CMK (cell line): ENCODE measurements around the gene DAPK2.

Source experiments
- DNase-seq: peaks from one replicate; pipeline ENCODE4 v3.0.0-alpha.2; 2010; ENCODE audit warnings: low read depth

The DAPK2 gene

DNA sequence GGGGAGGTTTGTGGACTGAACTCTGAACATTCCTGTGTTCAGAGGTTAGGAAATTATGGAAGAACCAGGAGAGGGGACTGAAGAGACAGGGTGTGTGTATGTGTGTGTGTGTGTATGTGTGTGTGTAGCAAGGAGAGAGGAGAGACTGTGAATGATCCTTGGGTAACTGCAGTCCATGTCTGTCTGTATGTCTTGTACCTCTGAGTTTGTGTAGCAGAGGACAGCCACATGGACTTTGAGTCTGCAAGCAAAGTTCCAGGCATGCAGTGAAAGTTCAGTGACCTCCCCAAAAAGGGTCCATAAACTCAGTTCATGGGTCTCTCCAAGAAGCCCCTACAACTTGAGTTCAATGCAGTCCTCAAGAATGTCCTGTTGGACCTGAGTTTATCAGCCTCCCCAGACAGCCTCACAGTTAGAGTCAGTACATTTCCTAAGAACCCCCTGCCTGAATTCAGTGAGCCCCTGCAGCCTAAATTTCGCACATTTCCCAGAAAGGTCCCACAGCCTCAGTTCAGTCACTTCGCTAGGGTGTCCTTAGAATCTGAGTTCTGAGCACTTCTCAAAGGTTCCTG lies 184.3 kb downstream of the DAPK2 start:
- no peak for DNase-seq

DNA sequence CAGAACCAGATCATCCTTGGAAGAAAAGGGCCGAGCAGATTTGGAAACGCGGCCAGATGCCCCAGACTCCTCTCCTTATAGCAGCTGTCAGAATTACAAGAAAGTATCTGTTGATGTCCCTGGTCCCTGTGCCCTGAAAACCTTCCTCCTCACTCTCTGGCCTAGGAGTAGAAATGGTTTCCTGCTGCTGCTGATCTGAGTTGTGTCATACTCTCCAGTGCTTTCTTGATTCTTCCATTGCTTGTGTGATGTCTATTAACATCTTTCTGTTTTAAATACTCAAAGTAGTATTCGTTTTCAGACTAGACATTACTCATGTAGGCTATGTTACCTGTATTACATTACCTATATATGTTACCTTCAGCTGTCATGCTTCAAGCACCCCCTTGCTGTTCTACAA lies 185.7 kb downstream of the DAPK2 start:
- no peak for DNase-seq

DNA sequence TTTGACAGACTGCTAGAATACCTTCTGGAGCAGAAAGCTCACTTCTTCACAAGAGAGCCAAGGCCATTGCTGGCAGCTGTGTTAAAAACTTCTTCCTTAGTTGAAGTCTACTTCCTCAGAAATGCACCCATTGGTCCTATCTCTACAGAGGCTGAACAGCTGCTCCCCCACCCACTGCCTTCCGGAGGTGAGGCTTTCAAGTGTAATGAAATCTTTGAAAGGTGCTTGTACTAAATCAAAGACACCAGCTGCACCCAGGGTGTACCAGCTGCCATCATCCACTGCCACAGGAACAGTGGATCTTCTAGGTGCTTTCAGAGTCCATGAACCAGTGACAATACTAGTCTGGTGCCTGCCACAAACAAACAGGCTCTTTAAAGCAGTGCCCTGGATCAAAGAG lies 186.1 kb downstream of the DAPK2 start:
- no peak for DNase-seq

DNA sequence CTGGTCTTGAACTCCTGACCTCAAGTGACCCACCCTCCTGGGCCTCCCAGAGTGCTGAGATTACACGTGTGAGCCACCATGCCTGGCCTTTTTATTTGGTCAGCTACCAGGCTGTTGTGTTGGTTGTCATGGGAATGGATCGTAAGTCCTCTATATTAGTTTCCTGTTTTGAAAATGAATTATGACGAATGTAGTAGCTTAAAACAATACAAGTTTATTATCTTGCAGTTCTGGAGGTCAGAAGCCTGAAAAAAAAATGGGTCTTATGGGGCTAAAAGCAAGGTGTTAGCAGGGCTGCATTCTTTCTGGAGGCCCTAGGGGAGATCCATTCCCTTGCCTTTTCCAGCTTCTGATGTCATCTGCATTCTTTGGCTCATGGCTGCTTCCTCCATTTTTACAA lies 187.4 kb downstream of the DAPK2 start:
- DNase-seq, result no peak

DNA sequence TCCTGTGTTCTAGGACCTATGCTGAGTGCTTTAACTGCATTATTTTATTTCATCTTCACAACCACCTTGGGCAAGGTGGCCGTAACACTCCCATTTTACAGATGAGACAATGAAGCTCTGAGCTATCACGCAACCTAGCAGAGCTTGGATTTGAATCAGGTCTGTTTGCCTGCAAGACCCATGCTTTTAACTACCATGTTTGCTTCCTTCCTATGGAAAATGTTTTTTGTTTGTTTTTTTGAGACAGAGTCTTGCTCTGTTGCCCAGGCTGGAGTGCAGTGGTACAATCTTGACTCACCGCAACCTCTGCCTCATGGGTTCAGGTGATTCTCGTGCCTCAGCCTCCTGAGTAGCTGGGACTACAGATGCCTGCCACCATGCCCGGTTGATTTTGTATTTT lies 187.8 kb downstream of the DAPK2 start:
- no peak for DNase-seq

DNA sequence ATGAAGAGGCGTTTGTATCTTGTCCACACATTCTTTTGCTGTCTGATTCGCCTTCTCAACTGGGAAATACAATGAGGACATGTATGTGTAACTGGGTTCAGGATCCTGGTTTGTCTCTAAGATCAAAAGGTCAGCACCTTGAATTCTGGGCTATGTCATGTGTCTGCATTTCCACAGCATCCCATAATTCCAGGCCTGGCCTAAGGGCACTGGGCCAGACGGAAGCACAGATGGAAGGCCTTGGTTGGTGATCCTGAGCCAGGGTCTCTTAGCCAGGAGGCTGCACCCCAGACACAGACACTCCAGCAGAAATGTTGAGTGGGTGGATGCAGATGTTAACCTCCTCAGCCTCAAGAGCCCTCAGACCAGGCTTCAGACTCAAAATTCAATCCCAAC lies 188.8 kb downstream of the DAPK2 start:
- DNase-seq, result no peak
